HG03135 (cell line): ENCODE results near the gene PRR36.

ENCODE experiments used
- ATAC-seq: cut with Tn5 transposase; IDR thresholded peaks from one replicate; pipeline ENCODE4 v1.9.1; 2021; ENCODE audit warnings: mild to moderate bottlenecking, moderate library complexity; ENCODE audit not compliant: unreplicated experiment

PRR36 gene

DNA sequence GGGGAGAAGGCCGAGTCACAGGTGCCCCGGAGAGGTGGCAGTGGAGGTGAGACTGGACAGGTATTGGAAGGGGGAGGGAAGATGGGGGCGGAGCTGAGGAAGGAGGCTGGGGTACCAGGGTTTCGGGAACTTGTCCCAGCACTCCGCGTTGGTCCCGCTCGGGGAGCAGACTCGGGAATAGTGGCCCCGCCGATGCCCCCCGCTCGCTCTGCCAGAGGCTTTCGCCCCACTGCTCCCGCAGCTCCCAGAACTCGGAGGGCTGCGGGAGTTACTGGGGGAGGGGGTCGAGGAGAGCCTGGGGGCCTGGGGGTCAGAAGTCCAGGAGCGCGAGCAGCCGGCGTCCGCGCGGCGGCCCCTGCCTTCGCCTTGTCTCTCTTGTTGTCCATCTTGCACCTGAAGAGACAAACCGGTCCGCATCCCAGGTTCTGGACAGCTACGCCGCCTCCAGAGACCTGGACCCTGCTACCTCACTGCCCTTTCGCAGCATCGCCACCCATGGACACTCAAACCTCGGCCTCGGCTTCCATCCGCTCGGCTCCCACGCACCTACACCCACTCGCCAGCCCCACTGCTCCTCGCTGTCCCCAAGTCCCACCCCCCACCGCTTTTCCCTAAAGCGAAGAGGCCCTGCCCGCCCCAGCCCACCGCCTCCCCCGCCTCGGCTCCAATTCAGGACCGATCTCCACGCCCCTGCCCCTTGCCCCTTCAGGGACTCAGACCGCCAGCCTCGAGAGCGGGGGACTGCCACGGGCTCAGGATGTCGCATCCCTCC lies 700 bp downstream of the PRR36 start:
- no peak for ATAC-seq

DNA sequence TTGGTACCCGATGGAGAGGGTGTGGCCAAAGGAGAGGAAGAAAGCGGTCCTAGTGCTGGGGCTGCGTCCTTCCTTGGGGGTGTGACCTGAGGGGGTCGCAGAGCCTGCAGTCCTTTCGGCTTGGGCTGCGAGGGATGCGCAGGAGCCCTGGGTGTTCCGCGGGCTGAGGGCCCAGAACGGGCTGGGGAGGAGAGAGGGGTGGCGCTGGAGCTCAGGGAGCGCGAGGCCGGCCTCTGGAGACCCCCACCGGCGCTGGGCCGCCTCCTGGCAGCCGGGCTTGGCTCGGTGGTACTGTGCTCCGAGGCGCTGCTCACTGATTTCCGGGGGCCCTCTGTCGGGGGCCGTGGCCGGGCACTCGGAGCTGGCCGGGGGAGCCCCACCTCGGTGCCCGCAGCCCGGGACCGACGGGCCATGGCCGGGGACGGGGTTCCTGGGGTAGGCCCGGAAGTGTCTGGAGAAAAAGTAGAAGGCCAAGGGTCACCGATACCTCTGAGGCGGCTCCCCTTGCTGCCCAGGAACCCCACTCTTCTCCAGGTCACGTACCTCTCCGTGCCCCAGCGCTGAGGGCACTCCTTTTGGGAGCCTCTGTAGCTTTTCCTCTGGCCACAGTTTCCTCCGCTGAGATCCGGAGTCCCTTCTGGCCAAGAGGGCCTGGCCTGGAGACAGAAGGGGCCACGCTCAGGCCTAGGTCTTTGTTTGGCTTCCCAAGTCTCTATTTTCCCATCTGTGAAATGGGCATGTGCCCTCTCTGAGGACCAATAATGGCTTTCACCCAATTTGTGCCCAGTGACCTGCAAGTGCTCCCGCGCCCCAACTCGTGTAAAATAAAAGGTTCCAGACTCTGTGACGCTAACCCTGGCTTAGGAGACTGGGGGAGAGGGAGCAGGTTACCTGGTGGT lies 1.6 kb downstream of the PRR36 start:
- ATAC-seq = no peak

- no peak for ATAC-seq
Measured at GRCh38 chr19:7871437-7872305, 2.5 kb downstream of the PRR36 start.

GRCh38 chr19:7870571-7871436 lies 3.4 kb downstream of the PRR36 start:
- no peak for ATAC-seq

DNA sequence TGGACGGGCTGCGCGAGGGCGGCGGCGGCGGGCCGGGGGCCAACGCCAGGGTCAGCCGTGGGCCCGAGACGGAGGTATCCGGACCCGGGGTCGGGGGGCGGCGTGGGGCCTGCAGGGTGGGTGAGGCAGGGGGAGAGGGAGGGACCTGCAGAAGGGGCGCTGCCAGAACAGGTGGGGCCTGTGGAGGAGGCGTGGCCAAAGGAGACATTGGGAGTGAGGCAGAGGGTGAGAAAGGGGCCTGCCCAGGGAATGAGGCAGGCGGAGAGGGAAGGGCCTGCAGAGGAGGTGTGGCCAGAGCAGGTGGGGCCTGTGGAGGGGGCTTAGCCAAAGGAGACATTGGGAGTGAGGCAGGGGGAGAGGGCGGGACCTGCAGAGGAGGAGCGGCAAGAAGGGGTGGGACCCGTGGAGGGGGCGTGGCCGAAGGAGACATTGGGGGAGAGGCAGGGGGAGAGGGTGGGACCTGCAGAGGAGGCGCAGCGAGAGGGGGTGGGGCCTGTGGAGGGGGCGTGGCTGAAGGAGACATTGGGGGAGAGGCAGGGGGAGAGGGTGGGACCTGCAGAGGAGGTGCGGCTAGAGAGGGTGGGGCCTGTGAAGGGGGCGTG lies 4.2 kb downstream of the PRR36 start:
- no peak for ATAC-seq

- ATAC-seq = peak; percentile 39
Measured at GRCh38 chr19:7869453-7869909, 4.7 kb downstream of the PRR36 start.

DNA sequence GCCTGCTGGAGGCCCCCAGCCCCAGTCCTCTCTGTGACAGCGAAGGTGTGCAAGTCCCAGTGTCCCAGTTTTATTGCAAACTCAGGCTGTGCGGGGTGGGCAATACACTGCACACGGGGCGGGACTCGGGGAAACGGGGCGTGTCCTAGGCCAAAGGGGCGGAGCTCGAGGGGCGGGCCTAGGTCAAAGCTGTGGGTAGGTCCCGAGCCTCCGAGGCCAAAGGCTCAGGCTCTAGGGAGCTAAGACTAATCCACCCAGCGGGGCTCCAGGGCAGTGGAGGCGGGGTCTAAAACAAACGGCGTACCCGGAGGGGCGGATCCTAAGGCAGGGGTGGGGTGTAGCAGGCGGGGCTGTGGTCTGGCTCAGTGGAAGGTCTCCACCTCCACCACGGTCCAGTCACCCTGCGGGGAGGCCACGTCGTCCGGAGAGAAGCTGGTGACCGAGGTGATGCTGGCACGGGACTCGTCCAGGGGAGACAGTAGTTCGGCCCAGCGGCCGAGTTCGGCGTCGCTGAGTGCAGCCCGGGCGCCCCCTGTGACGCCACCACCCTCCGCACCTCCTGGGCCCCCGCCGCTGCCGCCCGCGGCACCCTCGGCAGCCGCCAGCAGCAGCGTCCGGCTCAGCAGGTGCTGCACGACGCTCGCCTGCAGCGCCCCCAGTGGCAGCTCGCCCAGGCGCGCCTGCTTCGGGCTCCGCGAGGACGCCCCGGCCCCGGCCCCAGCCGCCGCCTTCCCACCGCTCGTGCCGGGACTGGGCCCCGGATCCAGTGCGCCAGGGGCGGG lies 5.3 kb downstream of the PRR36 start:
- peak; percentile 60 for ATAC-seq

GRCh38 chr19:7868326-7868670 lies 5.9 kb downstream of the PRR36 start:
- ATAC-seq = no peak

- ATAC-seq = no peak
Measured at GRCh38 chr19:7867092-7867844, 6.9 kb downstream of the PRR36 start.

- no peak for ATAC-seq
Measured at GRCh38 chr19:7866399-7867091, 7.6 kb downstream of the PRR36 start.

GRCh38 chr19:7865262-7865911 lies 8.8 kb downstream of the PRR36 start:
- ATAC-seq = no peak

- no peak for ATAC-seq
Measured at GRCh38 chr19:7864690-7865074, 9.5 kb downstream of the PRR36 start.

DNA sequence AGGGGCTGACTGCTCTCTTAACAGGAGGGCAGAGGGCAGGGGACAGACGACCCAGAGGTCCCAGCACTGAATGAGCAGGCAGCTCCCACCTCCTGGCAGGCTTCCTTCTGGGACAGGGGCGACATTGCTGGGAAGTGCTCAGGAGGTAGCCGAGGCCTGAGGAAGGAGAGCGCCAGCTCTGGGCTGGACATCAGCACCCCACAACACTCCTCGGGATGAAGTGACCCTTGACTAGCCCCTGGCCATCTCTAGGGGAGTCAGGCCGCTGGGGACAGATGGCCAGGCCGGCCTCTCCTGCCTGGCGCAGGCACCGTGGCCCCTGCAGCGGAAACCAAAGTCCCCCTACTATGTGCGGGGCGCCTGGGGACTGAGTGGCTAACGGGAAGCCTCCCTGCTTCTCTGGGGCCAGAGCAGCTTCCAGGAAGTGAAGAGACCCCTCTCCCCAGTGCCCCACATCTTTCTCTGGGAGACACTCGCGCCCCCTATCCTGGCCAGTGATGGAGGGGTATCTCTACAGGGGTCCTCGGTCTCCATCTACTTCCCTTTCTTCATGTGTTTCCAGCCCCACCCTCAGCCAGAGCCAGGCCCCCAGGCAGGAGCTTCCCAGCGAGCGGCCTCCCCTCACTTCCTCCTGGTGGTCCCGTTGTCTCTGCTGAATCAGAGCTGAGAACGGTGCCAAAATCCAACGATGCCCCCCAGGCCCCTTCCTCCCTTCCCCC lies 10.1 kb downstream of the PRR36 start:
- no peak for ATAC-seq

DNA sequence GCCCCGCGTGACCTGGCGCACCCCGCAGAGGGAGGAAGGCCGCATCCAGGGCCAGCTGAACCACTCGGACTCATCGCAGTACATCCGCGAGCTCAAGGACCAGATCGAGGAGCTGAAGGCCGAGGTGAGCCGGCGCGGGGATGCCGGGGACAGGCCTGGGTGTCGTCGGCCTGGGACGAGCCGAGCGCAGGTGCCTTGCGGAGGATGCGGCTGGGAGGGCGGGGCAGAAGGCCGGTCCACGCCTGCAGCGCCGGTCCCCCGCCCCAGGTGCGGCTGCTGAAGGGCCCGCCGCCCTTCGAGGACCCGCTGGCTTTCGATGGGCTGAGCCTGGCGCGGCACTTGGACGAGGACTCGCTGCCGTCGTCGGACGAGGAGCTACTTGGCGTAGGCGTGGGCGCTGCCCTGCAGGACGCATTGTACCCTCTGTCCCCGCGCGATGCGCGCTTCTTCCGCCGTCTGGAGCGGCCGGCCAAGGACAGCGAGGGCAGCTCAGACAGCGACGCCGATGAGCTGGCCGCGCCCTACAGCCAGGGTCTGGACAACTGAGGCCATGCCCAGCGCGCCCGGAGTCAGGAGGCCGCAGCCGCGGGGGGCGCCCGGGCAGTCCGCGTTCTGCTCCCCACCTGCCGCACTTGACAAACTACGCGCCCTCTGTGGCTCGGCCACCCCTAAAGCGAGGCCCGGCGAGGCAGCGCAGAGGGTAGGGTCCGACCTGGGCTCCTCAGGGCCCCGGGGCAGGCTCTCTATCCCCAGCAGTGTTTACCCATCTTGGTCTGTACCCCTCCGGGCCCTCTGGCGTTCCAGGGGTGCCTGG lies 10.8 kb downstream of the PRR36 start:
- no peak for ATAC-seq

- no peak for ATAC-seq
Measured at GRCh38 chr19:7862413-7862951, 11.7 kb downstream of the PRR36 start.
